OCI-LY3 (cell line): Measurements from ENCODE around the gene PLEKHA4.
"Not testable (repeated sequence)": the region's sequence is repeated elsewhere in the genome, so short reads cannot be mapped to it uniquely, and the experiment has no call there.

Source experiments
- H2AFZ ChIP-seq: fragments of 200-600, 300-600 bp; shearing (Covaris generic); 2 replicates; pipeline ENCODE4 v1.6.0; 2014; ENCODE audit warnings: antibody characterized with exemption, low read depth, low read length
- H3K27ac ChIP-seq: fragments of 200-600, 300-600 bp; sonication (generic); 2 replicates; pipeline ENCODE4 v1.5.1; 2014; ENCODE audit warnings: mild to moderate bottlenecking, low read length, moderate library complexity, mixed read lengths
- H3K27me3 ChIP-seq: fragments of 200-600, 300-600 bp; sonication (generic); 2 replicates; pipeline ENCODE4 v1.6.1; 2014; ENCODE audit warnings: low read depth, low read length, mixed read lengths
- H3K36me3 ChIP-seq: fragments of 200-600, 300-600 bp; sonication (generic); replicated peaks from 2 replicates; pipeline ENCODE3; 2014; ENCODE audit warnings: low read depth, low read length, mixed read lengths
- H3K4me1 ChIP-seq: fragments of 300-600, 200-600 bp; sonication (generic); 2 replicates; pipeline ENCODE4 v1.6.1; 2014; ENCODE audit warnings: low read length, mixed read lengths
- H3K4me2 ChIP-seq: fragments of 200-600, 300-600 bp; sonication (generic); 2 replicates; pipeline ENCODE4 v1.6.1; 2014; ENCODE audit warnings: low read length, mixed read lengths
- H3K4me3 ChIP-seq: fragments of 300-600, 200-600 bp; sonication (generic); 2 replicates; pipeline ENCODE4 v1.5.1; 2014; ENCODE audit warnings: antibody characterized with exemption, mild to moderate bottlenecking, low read length, moderate library complexity
- H3K79me2 ChIP-seq: fragments of 300-600, 200-600 bp; shearing (Covaris generic); 2 replicates; pipeline ENCODE4 v1.6.1; 2014; ENCODE audit warnings: mild to moderate bottlenecking, low read length, mixed read lengths
- H3K9ac ChIP-seq: fragments of 300-600, 200-600 bp; shearing (Covaris generic); 2 replicates; pipeline ENCODE4 v1.6.0; 2014; ENCODE audit warnings: mild to moderate bottlenecking, low read length, moderate library complexity
- H3K9me3 ChIP-seq: fragments of 200-600, 300-600 bp; shearing (Covaris generic); 2 replicates; pipeline ENCODE4 v1.6.1; 2014; ENCODE audit warnings: low read length, mixed read lengths; ENCODE audit not compliant: insufficient read depth
- H4K20me1 ChIP-seq: fragments of 200-600, 300-600 bp; sonication (generic); 2 replicates; pipeline ENCODE4 v1.6.1; 2016; ENCODE audit warnings: low read length, mixed read lengths; ENCODE audit not compliant: insufficient read depth
- CTCF ChIP-seq: fragments of 200-600, 300-600 bp; sonication (generic); IDR thresholded peaks from 2 replicates; pipeline ENCODE4 v1.5.1; 2014; ENCODE audit warnings: antibody characterized with exemption, low read length, low read depth
- EZH2phosphoT487 ChIP-seq: fragments of 200-600 bp; shearing (Covaris generic); IDR thresholded peaks from 2 replicates; pipeline ENCODE4 v1.6.1; 2018; ENCODE audit warnings: antibody characterized with exemption, mixed run types, low read depth

The PLEKHA4 gene

GRCh38 chr19:48899781-48900476, 31.5 kb upstream of the PLEKHA4 start, which contains the start of gene NUCB1:
Gene NUCB1 (plus strand): TSS chr19:48900312. CDS start chr19:48900797, 485 bp downstream.
- peak within 1 kb of the TSS; percentile 85 for H3K4me3 ChIP-seq
- H3K4me2 ChIP-seq: peak within 1 kb of the TSS; percentile 67
- H4K20me1 ChIP-seq: no peaks in the 10 kb centered on the region
- H3K4me1 ChIP-seq: no peaks in the 10 kb centered on the region; the same call in 1 of the 2 replicates
- no peaks in the 10 kb centered on the region for H3K9me3 ChIP-seq
- peaks cover 4% of the 10 kb centered on the region for H3K36me3 ChIP-seq
- H2AFZ ChIP-seq: peak within 1 kb of the TSS; percentile 83
- no peaks in the 10 kb centered on the region for H3K27me3 ChIP-seq
- H3K79me2 ChIP-seq: 0 out of 2 replicates have a peak, but pooled peaks cover 4% of the 10 kb centered on the region
- TF ChIP-seq EZH2phosphoT487 (no peak), CTCF (peak; percentile 23; the same call in 1 of the 2 replicates)
- H3K9ac ChIP-seq: peak within 1 kb of the TSS; percentile 82
- H3K27ac ChIP-seq: peak within 1 kb of the TSS; percentile 66

GRCh38 chr19:48899386-48899749, 31.0 kb upstream of the PLEKHA4 start:
- H3K79me2 ChIP-seq, H3K9ac ChIP-seq, H3K4me1 ChIP-seq, H3K9me3 ChIP-seq, H2AFZ ChIP-seq, H3K27ac ChIP-seq, H4K20me1 ChIP-seq, H3K27me3 ChIP-seq, H3K4me3 ChIP-seq, H3K36me3 ChIP-seq: not testable (repeated sequence)
- peak overlapping the region; percentile 67; the same call in 1 of the 2 replicates for H3K4me2 ChIP-seq

- Histone ChIP-seq H3K27me3 (no peaks in the 10 kb centered on the region), H3K79me2 (0 out of 2 replicates have a peak, but pooled peaks cover 4% of the 10 kb centered on the region), H3K9ac (no peak overlapping the region), H3K4me1 (peaks cover 4% of the 10 kb centered on the region), H3K9me3 (no peaks in the 10 kb centered on the region), H2AFZ (no peak overlapping the region), H3K4me2 (no peak overlapping the region), H3K36me3 (no peaks in the 10 kb centered on the region), H4K20me1 (no peaks in the 10 kb centered on the region), H3K4me3 (no peak overlapping the region), H3K27ac (no peak overlapping the region)
- TF ChIP-seq EZH2phosphoT487: no peak
Observed at GRCh38 chr19:48897181-48897580, 28.8 kb upstream of the PLEKHA4 start.

GRCh38 chr19:48896191-48896720, 27.8 kb upstream of the PLEKHA4 start:
- H3K9ac ChIP-seq: no peak overlapping the region
- H3K4me3 ChIP-seq: no peak overlapping the region
- H3K4me2 ChIP-seq: no peak overlapping the region
- H3K9me3 ChIP-seq: no peaks in the 10 kb centered on the region
- H3K79me2 ChIP-seq: 0 out of 2 replicates have a peak, but pooled peaks cover 4% of the 10 kb centered on the region
- no peaks in the 10 kb centered on the region for H3K36me3 ChIP-seq
- no peak for TF ChIP-seq CTCF
- no peak for TF ChIP-seq EZH2phosphoT487
- no peak overlapping the region for H3K27ac ChIP-seq
- no peaks in the 10 kb centered on the region for H3K27me3 ChIP-seq
- H4K20me1 ChIP-seq: no peaks in the 10 kb centered on the region
- no peak overlapping the region for H2AFZ ChIP-seq
- peaks cover 14% of the 10 kb centered on the region for H3K4me1 ChIP-seq

GRCh38 chr19:48895226-48895625, 26.8 kb upstream of the PLEKHA4 start:
- Histone ChIP-seq H2AFZ (no peak overlapping the region), H3K9ac (no peak overlapping the region), H3K27ac (no peak overlapping the region), H3K79me2 (no peaks in the 10 kb centered on the region), H3K36me3 (no peaks in the 10 kb centered on the region), H3K4me2 (no peak overlapping the region), H3K9me3 (no peaks in the 10 kb centered on the region), H3K4me1 (peaks cover 20% of the 10 kb centered on the region), H4K20me1 (no peaks in the 10 kb centered on the region), H3K4me3 (no peak overlapping the region), H3K27me3 (no peaks in the 10 kb centered on the region)
- TF ChIP-seq EZH2phosphoT487 (no peak), CTCF (no peak)
